Upper lobe of right lung (tissue), 1 donor: ENCODE data around the gene PPM1H. TPM values are rescaled to one million over a fixed set of nuclear protein-coding genes. Genes with fewer than 3 reads are reported as not detected.
A peak's percentile ranks its signal among the peaks of the same experiment; 100 is the strongest.

Experiments
- ATAC-seq: fragments of 200-7000 bp; cut with Tn5 transposase; one replicate; pipeline ENCODE4 v1.9.1; 2020; ENCODE audit warnings: mild to moderate bottlenecking, moderate library complexity
- DNase-seq: peaks from one replicate; pipeline ENCODE4 v3.0.0-alpha.2; 2020
- H3K27ac ChIP-seq: fragments of 200-600 bp; one replicate; pipeline ENCODE4 v1.8.0; 2022
- H3K27me3 ChIP-seq: fragments of 200-600 bp; one replicate; pipeline ENCODE4 v1.8.0; 2022; ENCODE audit warnings: mild to moderate bottlenecking
- H3K36me3 ChIP-seq: fragments of 200-600 bp; one replicate; pipeline ENCODE4 v1.8.0; 2022
- H3K4me1 ChIP-seq: fragments of 200-600 bp; one replicate; pipeline ENCODE4 v1.8.0; 2022
- H3K4me3 ChIP-seq: fragments of 200-600 bp; one replicate; pipeline ENCODE4 v1.8.0; 2022; ENCODE audit warnings: mild to moderate bottlenecking
- H3K9me3 ChIP-seq: fragments of 200-600 bp; one replicate; pipeline ENCODE4 v1.8.0; 2022
- CTCF ChIP-seq: fragments of 200-600 bp; IDR thresholded peaks from one replicate; pipeline ENCODE4 v1.8.0; 2022; ENCODE audit warnings: antibody characterized with exemption
- intact Hi-C: fragments of 100-400 bp; cut with DNase I; formaldehyde crosslinking; loops from one replicate; pipeline ENCODE4 v1.11.0; 2022
- total RNA-seq: library from RNA; stranded (reverse); fragmentation: NEBNext Ultra II Directional; extraction: Animal tissue kit (Norgen Biotek cat#: 25700); gene quantifications from one replicate; pipeline ENCODE4 v1.2.1, GENCODE V29; 2021
- donor health status: DM: no; HTN: yes; CAD: no; lungs with severe emphysema.

PPM1H gene
- total RNA-seq, 1 donor from 2014 or later = 8.0 TPM

- no peak for TF ChIP-seq CTCF
- intact Hi-C loops = no loop called here
- no peaks in the 10 kb centered on the region for H3K9me3 ChIP-seq
- H3K27me3 ChIP-seq = no peaks in the 10 kb centered on the region
- no peaks in the 10 kb centered on the region for H3K36me3 ChIP-seq
- DNase-seq (no peak), ATAC-seq (no peak)
- H3K4me3 ChIP-seq = no peak overlapping the region
- peaks cover 34% of the 10 kb centered on the region for H3K4me1 ChIP-seq
- no peak overlapping the region for H3K27ac ChIP-seq
Measured at GRCh38 chr12:62700091-62700880, 234.7 kb downstream of the PPM1H start.

GRCh38 chr12:62698701-62699101 lies 236.2 kb downstream of the PPM1H start:
- intact Hi-C loops = no loop called here
- no peak overlapping the region for H3K4me3 ChIP-seq
- DNase-seq (no peak), ATAC-seq (no peak)
- peaks cover 31% of the 10 kb centered on the region for H3K4me1 ChIP-seq
- H3K27ac ChIP-seq = no peak overlapping the region
- no peak for TF ChIP-seq CTCF
- H3K9me3 ChIP-seq = no peaks in the 10 kb centered on the region
- no peaks in the 10 kb centered on the region for H3K27me3 ChIP-seq
- no peaks in the 10 kb centered on the region for H3K36me3 ChIP-seq

- H3K4me1 ChIP-seq = peaks cover 25% of the 10 kb centered on the region
- intact Hi-C loops = no loop called here
- H3K36me3 ChIP-seq = no peaks in the 10 kb centered on the region
- DNase-seq = no peak
- TF ChIP-seq CTCF = no peak
- ATAC-seq = no peak
- no peaks in the 10 kb centered on the region for H3K27me3 ChIP-seq
- no peak overlapping the region for H3K4me3 ChIP-seq
- H3K27ac ChIP-seq = peak overlapping the region; percentile 33
- no peaks in the 10 kb centered on the region for H3K9me3 ChIP-seq
Measured at GRCh38 chr12:62697893-62698292, 237.1 kb downstream of the PPM1H start.

- H3K27ac ChIP-seq = no peak overlapping the region
- no peak for TF ChIP-seq CTCF
- H3K27me3 ChIP-seq = no peaks in the 10 kb centered on the region
- no peak for ATAC-seq
- no peak overlapping the region for H3K4me3 ChIP-seq
- H3K36me3 ChIP-seq = no peaks in the 10 kb centered on the region
- DNase-seq = no peak
- no peaks in the 10 kb centered on the region for H3K9me3 ChIP-seq
- intact Hi-C loops = no loop called here
- peaks cover 15% of the 10 kb centered on the region for H3K4me1 ChIP-seq
Measured at GRCh38 chr12:62695696-62696095, 239.3 kb downstream of the PPM1H start.

- intact Hi-C loops = no loop called here
- no peak overlapping the region for H3K4me3 ChIP-seq
- no peak for TF ChIP-seq CTCF
Measured at GRCh38 chr12:62694632-62695031, 240.3 kb downstream of the PPM1H start.

More at GRCh38 chr12:62694632-62695031, 240.3 kb downstream of the PPM1H start:
- Histone ChIP-seq H3K9me3 (no peaks in the 10 kb centered on the region), H3K27me3 (no peaks in the 10 kb centered on the region), H3K27ac (no peak overlapping the region), H3K36me3 (no peaks in the 10 kb centered on the region), H3K4me1 (peaks cover 15% of the 10 kb centered on the region)
- DNase-seq (no peak), ATAC-seq (no peak)
